ENCODE results near the gene PPIA.
"Not testable (repeated sequence)": the region's sequence is repeated elsewhere in the genome, so short reads cannot be mapped to it uniquely, and the experiment has no call there.

PPIA gene

DNA sequence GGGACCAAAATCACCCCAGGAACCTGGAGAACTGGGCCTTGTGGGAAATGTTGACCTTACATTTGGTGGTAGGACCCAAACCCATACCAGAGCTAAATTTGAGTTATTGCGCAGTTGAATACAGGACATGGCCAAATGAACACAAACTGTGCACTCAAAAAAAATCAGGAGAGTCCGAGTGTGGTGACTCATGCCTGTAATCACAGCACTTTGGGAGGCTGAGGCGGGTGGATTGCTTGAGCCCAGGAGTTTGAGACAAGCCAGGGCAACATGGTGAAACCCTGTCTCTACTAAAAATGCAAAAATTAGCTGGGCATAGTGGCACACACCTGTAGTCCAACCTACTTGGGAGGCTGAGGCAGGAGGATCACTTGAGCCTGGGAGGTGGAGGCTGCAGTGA is 11.3 kb upstream of the PPIA start:
- not testable (repeated sequence) for H3K36me3 ChIP-seq (ENCODE audit: insufficient read depth, low read length); H3K4me3 ChIP-seq (ENCODE audit: low read length); H3K27me3 ChIP-seq (ENCODE audit: insufficient read depth, low read length)

DNA sequence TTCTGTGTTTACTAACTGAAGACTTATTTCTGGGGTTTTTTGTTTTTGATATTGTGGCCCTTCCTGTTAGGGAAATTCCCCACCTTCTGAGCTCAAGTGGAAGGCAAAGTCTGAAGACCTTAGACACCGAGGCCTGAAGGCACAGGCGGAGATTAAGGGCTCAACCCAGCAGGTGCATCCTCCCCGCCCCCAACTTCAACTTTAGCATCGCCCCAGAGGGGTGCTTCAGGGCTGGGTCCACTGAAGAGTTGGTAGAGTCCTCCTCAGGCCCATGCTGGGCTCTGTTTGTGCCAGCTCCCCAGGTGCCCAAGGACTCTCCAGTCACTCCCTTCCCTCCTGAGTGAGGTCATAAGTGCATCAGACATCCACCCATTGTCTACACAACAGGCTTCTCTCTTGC is 9.4 kb upstream of the PPIA start:
- H3K4me3 ChIP-seq (ENCODE audit: low read length), result no peak overlapping the region
- peaks cover 2% of the 10 kb centered on the region for H3K9me3 ChIP-seq (ENCODE audit: low read length)
- H3K4me1 ChIP-seq (ENCODE audit: insufficient read depth, low read length), result no peaks in the 10 kb centered on the region
- no peaks in the 10 kb centered on the region for H3K36me3 ChIP-seq (ENCODE audit: insufficient read depth, low read length)
- H3K27me3 ChIP-seq (ENCODE audit: insufficient read depth, low read length), result no peaks in the 10 kb centered on the region
- H2AFZ ChIP-seq (ENCODE audit: low read depth, low read length), result no peak overlapping the region

More for the DNA sequence above, 11.3 kb upstream of the PPIA start:
- H2AFZ ChIP-seq (ENCODE audit: low read depth, low read length); H3K4me1 ChIP-seq (ENCODE audit: insufficient read depth, low read length); H3K9me3 ChIP-seq (ENCODE audit: low read length): not testable (repeated sequence)

DNA sequence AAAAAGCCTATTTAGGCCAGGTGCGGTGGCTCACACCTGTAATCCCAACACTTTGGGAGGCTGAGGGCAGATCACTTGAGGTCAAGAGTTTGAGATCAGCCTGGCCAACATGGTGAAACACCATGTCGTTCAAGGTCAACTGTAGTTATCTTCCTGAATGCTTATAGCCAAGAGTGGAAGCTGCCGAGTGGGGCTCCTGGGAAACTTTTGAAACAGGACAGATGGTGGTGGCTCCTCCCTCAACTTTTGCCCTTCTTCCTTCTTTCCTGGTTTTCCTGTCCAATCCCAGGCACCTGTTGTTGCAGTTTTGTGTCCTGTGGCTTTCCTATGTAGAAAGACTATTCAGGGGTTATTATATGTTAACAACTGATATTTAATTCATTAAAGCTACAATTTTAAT is 8.7 kb upstream of the PPIA start:
- Histone ChIP-seq H3K4me3 (ENCODE audit: low read length) (no peak overlapping the region), H3K9me3 (ENCODE audit: low read length) (peaks cover 2% of the 10 kb centered on the region), H3K4me1 (ENCODE audit: insufficient read depth, low read length) (no peaks in the 10 kb centered on the region), H3K36me3 (ENCODE audit: insufficient read depth, low read length) (no peaks in the 10 kb centered on the region), H2AFZ (ENCODE audit: low read depth, low read length) (no peak overlapping the region), H3K27me3 (ENCODE audit: insufficient read depth, low read length) (no peaks in the 10 kb centered on the region)

DNA sequence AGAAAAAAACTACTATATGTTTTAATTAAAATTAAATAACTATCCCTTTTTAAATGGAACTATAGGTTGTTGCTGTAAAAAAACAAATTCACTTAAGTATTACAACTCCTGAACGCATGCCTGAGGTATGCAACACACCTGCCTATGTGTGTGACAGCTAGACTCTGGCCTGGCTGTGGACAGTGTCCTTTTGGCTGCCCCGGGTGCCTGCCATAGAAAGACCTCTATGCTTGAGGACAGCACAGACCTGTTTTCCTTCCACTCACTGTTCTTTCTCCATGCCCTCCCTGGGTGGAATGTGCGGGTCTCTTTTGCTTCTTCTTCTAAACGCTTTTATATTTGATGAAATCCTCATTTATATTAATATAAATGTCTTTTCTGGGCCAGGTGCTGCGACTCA is 6.5 kb upstream of the PPIA start:
- H3K4me3 ChIP-seq (ENCODE audit: low read length), result no peak overlapping the region
- H3K9me3 ChIP-seq (ENCODE audit: low read length), result no peaks in the 10 kb centered on the region
- no peaks in the 10 kb centered on the region for H3K36me3 ChIP-seq (ENCODE audit: insufficient read depth, low read length)
- H2AFZ ChIP-seq (ENCODE audit: low read depth, low read length), result no peak overlapping the region
- no peaks in the 10 kb centered on the region for H3K4me1 ChIP-seq (ENCODE audit: insufficient read depth, low read length)
- H3K27me3 ChIP-seq (ENCODE audit: insufficient read depth, low read length), result no peaks in the 10 kb centered on the region

DNA sequence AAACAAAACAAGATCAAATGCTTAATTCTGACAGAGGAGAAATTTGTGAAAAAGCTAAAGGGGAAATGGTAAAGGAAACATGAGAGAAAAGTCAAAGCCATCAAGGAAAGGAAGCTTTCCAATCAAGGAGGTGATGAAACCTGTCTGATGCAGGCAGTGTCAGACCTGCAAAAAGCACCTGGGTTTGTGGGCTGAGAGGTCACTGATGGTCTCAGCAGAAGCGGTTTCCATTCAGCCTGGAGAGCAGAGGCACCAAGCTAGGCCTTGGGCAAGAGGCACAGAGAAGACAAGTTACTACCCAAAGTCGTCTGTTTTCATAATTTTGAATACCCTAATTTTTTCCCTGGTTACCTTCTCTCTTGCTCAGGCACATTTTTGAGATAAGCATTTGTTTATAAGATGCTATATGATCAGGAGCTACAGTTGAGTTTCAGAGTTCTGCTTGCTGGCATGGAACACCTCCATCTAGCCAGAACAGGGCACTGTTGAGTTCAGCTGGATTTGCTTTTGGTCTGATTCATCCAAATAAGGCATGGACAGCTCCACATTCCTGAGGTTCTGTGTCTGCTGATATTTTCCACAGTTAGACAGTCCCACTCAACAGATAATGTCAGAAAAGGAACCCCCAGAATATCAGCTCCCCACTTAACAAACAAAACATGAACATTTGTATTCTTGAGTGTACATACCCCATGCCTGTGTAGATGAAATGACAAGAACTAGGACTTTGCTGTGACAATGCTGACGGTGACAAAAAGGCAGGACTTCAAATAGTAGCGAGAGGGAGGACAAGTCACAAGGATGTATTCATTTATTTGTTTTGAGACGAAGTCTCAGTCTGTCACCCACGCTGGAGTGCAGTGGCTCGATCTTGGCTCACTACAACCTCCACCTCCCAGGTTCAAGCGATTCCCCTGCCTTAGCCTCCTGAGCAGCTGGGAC is 4.9 kb upstream of the PPIA start:
- Histone ChIP-seq H3K36me3 (ENCODE audit: insufficient read depth, low read length) (no peaks in the 10 kb centered on the region), H3K4me3 (ENCODE audit: low read length) (no peak overlapping the region), H2AFZ (ENCODE audit: low read depth, low read length) (no peak overlapping the region), H3K9me3 (ENCODE audit: low read length) (no peaks in the 10 kb centered on the region), H3K27me3 (ENCODE audit: insufficient read depth, low read length) (no peaks in the 10 kb centered on the region), H3K4me1 (ENCODE audit: insufficient read depth, low read length) (no peaks in the 10 kb centered on the region)

DNA sequence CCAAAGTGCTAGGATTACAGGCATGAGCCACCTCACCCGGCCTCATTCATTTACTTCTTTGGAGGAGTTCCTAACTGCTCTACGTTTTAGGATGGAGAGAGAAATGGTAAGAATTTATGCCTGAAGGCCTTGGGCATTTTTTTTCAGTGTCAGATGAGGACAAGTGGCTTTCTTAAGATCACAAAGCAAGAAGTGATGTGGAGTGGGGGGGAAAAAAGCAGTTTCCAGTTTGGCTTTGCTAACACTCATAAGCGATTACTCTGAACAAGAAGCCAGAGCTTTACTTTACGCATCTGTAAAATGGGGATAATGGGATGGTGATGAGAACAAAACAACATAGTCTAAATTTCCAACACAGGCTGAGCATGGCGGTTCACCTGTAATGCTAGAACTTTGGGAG is 2.6 kb upstream of the PPIA start:
- no peak overlapping the region for H2AFZ ChIP-seq (ENCODE audit: low read depth, low read length)
- no peaks in the 10 kb centered on the region for H3K27me3 ChIP-seq (ENCODE audit: insufficient read depth, low read length)
- H3K4me3 ChIP-seq (ENCODE audit: low read length), result no peak overlapping the region
- H3K4me1 ChIP-seq (ENCODE audit: insufficient read depth, low read length), result peaks cover 11% of the 10 kb centered on the region
- H3K9me3 ChIP-seq (ENCODE audit: low read length), result no peaks in the 10 kb centered on the region
- peaks cover 8% of the 10 kb centered on the region for H3K36me3 ChIP-seq (ENCODE audit: insufficient read depth, low read length)

DNA sequence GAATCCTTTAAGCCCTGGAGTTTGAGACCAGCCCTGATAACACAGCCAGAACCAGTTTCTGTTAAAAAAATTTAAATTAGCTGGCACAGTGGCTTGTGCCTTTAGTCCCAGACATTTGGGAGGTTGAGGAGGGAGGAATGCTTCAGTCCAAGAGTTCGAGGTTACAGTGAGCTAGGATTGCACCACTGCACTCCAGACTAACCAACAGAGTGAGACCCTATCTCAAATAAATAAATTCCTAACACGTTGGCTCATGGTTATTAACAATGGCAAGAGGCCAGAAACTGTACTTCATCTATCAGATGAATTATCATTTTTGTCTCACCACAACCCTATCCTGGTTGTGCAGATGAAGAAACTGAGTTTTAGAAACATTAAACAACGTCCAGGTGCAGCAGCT is 2.1 kb upstream of the PPIA start:
- Histone ChIP-seq H3K4me1 (ENCODE audit: insufficient read depth, low read length) (peaks cover 14% of the 10 kb centered on the region), H3K9me3 (ENCODE audit: low read length) (no peaks in the 10 kb centered on the region), H2AFZ (ENCODE audit: low read depth, low read length) (no peak overlapping the region), H3K36me3 (ENCODE audit: insufficient read depth, low read length) (peaks cover 12% of the 10 kb centered on the region), H3K27me3 (ENCODE audit: insufficient read depth, low read length) (no peaks in the 10 kb centered on the region), H3K4me3 (ENCODE audit: low read length) (no peak overlapping the region)

DNA sequence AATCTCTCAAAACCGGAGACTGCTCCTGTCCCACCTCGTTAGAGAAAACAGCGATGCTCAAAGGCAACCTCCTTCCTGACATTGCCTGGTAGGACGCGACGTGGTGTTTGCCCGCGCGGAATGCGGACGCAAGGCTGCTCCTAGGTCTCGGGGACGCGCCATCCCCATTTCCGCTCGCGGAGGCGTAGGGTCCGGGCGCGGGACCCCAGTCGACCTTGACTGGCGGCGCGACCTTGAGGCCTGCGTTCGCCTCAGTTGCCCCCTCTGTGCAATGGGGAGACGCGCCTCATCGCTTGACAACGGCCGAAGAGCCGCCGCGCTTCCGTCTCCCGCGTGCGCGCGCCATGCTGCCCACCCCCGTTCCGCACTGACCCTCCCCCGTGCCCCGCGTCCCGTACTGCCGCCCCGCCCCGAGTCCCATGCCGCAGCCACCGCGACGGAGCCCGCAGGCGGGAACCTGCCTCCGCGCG is 412 bp upstream of the PPIA start:
- peaks cover 15% of the 10 kb centered on the region for H3K4me1 ChIP-seq (ENCODE audit: insufficient read depth, low read length)
- peaks cover 28% of the 10 kb centered on the region for H3K36me3 ChIP-seq (ENCODE audit: insufficient read depth, low read length)
- H2AFZ ChIP-seq (ENCODE audit: low read depth, low read length), result peak overlapping the region; percentile 58
- peak overlapping the region; percentile 83 for H3K4me3 ChIP-seq (ENCODE audit: low read length)
- H3K27me3 ChIP-seq (ENCODE audit: insufficient read depth, low read length), result no peaks in the 10 kb centered on the region
- H3K9me3 ChIP-seq (ENCODE audit: low read length), result no peaks in the 10 kb centered on the region

DNA sequence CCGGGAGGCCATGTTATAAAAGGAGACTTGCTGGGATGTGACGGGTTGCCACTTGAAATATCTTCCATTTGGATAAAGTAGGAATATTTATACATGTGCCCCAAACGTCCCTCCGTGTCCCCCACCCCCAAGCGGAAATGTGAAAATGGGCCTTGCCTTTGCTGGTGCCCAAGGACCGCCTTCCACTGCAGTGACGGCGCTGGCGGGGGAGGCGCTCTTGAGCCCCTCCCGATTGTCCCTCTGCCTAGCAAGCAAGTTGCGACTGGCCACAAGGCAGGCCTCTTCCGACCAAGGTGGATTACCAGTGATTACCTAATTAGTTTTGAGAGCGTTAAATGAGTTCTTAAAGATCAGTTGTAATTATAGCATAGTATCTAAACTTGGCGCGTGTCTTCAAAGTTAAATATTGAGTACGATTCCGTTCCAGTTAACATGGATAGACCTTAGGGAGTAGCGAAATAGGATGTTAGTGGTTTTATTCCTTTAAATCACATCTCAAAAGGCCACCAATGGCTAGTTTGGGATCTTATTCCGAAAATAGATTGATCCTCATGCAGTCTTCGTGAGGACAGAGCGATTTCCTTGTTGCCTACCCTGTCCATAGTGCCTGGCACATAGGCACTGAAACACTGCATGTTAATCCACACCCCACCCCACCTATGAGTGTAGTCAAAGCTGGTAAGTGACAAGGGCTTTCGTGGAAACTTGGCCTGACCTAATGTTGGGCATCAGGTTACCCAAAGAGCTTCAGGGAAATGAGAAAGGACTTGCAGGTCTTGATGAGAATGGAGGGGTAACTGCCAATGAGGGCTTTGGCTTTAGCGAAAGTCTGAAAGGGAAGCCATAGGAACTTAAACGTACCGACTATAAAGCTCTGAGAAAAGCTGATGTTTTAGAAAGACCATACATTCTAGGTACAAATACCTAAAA is 1.1 kb downstream of the PPIA start:
- Histone ChIP-seq H3K9me3 (ENCODE audit: low read length) (no peaks in the 10 kb centered on the region), H3K4me1 (ENCODE audit: insufficient read depth, low read length) (peaks cover 15% of the 10 kb centered on the region), H3K36me3 (ENCODE audit: insufficient read depth, low read length) (peaks cover 39% of the 10 kb centered on the region), H3K27me3 (ENCODE audit: insufficient read depth, low read length) (no peaks in the 10 kb centered on the region), H3K4me3 (ENCODE audit: low read length) (peak overlapping the region; percentile 83), H2AFZ (ENCODE audit: low read depth, low read length) (no peak overlapping the region)

DNA sequence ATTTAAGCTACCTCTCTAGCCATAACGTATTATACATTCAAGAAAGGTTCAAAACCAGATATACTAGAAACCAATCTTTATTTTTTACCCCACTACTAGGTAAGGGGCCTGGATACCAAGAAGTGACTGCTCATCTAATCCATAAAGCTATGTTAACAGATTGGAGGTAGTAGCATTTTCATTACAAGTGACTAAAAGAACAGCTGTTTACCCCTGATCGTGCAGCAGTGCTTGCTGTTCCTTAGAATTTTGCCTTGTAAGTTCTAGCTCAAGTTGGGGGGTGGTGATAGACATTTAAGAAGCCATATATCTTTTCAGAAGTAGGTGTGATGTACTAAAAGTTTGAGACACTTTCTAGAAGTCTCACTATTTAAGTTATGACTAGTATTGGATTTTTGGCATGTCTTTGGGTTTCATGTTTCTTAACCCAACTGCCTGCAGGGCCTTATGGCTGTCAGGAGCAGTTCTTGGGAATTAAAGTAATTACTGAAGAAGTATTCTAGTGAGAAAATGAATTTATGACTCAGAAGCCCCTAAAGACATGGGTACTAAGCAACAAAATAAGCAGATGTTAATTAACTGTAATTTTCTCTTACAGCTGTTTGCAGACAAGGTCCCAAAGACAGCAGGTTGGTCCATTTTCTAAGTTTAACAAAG is 2.3 kb downstream of the PPIA start:
- Histone ChIP-seq H3K36me3 (ENCODE audit: insufficient read depth, low read length) (peaks cover 51% of the 10 kb centered on the region), H3K4me3 (ENCODE audit: low read length) (peak overlapping the region; percentile 83)

DNA sequence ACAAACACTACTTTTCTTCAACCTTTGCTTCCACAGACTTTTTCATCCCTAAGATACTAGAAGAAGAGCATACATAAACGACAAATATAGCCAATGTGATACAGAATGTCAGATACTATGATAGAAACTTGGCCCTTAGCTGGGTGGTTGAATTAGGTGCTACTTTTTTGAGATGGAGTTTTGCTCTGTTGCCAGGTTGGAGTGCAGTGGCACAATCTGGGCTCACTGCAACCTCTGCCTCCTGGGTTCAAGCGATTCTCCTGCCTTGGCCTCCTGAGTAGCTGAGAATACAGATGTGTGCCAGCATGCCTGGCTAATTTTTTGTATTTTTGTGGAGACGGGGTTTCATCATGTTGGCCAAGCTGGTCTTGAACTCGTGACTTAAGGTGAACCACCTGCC is 3.5 kb downstream of the PPIA start:
- Histone ChIP-seq H3K36me3 (ENCODE audit: insufficient read depth, low read length) (peaks cover 56% of the 10 kb centered on the region), H2AFZ (ENCODE audit: low read depth, low read length) (no peak overlapping the region), H3K4me3 (ENCODE audit: low read length) (no peak overlapping the region), H3K4me1 (ENCODE audit: insufficient read depth, low read length) (peaks cover 15% of the 10 kb centered on the region), H3K9me3 (ENCODE audit: low read length) (no peaks in the 10 kb centered on the region), H3K27me3 (ENCODE audit: insufficient read depth, low read length) (no peaks in the 10 kb centered on the region)

More for the DNA sequence above, 2.3 kb downstream of the PPIA start:
- Histone ChIP-seq H3K4me1 (ENCODE audit: insufficient read depth, low read length) (peaks cover 15% of the 10 kb centered on the region), H3K9me3 (ENCODE audit: low read length) (no peaks in the 10 kb centered on the region), H2AFZ (ENCODE audit: low read depth, low read length) (no peak overlapping the region), H3K27me3 (ENCODE audit: insufficient read depth, low read length) (no peaks in the 10 kb centered on the region)

DNA sequence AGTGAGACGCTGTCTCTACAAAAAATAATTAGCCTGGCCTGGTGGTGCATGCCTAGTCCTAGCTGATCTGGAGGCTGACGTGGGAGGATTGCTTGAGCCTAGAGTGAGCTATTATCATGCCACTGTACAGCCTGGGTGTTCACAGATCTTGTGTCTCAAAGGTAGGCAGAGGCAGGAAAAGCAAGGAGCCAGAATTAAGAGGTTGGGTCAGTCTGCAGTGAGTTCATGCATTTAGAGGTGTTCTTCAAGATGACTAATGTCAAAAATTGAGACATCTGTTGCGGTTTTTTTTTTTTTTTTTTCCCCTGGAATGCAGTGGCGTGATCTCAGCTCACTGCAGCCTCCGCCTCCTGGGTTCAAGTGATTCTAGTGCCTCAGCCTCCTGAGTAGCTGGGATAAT is 5.4 kb downstream of the PPIA start:
- Histone ChIP-seq H3K4me3 (ENCODE audit: low read length) (no peak overlapping the region), H2AFZ (ENCODE audit: low read depth, low read length) (no peak overlapping the region), H3K27me3 (ENCODE audit: insufficient read depth, low read length) (no peaks in the 10 kb centered on the region), H3K4me1 (ENCODE audit: insufficient read depth, low read length) (peaks cover 15% of the 10 kb centered on the region), H3K36me3 (ENCODE audit: insufficient read depth, low read length) (peaks cover 56% of the 10 kb centered on the region), H3K9me3 (ENCODE audit: low read length) (no peaks in the 10 kb centered on the region)
